Stomach (tissue), 4 donors: ENCODE results near the gene HELZ.
"Not testable (repeated sequence)": the region's sequence is repeated elsewhere in the genome, so short reads cannot be mapped to it uniquely, and the experiment has no call there.

Source experiments
- EP300 ChIP-seq: sonication (generic); formaldehyde crosslinking; IDR thresholded peaks from one replicate; pipeline ENCODE4 v1.6.1; 2017; ENCODE audit warnings: antibody characterized with exemption
- POLR2A ChIP-seq, 4 donors: fragments of 450-650 bp; IDR thresholded peaks; one replicate each; pipeline ENCODE4 v1.6.1; 2016; ENCODE audit warnings: antibody characterized with exemption in 4 of 4, control low read depth in 2 of 4, mild to moderate bottlenecking in 1 of 4, moderate library complexity in 1 of 4
- TF ChIP-seq, protein P1 (sequence below), 7 experiments: fragments of 450-650 bp in 4 of 7; fragments of 200-600 bp in 3 of 7; sonication (generic) in 3 of 7; IDR thresholded peaks; one replicate each; pipeline ENCODE4 v1.5.1; 2016 to 2019; ENCODE audit warnings: antibody characterized with exemption in 7 of 7, control low read depth in 2 of 7, mild to moderate bottlenecking in 1 of 7

DNA sequence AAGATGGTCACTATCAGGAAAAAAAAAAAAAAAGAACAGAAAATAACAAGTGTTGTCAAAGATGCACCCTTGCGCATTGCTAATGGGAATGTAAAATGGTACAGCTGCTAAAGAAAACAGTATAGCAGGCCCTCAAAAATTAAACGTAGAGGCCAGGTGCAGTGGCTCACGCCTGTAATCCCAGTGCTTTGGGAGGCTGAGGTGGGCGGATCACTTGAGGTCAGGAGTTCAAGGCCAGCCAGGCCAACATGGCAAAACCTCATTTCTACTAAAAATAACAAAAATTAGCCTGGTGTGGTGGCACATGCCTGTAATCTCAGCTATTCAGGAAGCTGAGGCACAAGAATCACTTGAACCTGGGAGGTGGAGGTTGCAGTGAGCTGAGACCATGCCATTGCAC, 6.6 kb upstream of the HELZ start:
- TF ChIP-seq, protein P1, sequence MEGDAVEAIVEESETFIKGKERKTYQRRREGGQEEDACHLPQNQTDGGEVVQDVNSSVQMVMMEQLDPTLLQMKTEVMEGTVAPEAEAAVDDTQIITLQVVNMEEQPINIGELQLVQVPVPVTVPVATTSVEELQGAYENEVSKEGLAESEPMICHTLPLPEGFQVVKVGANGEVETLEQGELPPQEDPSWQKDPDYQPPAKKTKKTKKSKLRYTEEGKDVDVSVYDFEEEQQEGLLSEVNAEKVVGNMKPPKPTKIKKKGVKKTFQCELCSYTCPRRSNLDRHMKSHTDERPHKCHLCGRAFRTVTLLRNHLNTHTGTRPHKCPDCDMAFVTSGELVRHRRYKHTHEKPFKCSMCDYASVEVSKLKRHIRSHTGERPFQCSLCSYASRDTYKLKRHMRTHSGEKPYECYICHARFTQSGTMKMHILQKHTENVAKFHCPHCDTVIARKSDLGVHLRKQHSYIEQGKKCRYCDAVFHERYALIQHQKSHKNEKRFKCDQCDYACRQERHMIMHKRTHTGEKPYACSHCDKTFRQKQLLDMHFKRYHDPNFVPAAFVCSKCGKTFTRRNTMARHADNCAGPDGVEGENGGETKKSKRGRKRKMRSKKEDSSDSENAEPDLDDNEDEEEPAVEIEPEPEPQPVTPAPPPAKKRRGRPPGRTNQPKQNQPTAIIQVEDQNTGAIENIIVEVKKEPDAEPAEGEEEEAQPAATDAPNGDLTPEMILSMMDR (IDR thresholded peaks at IDR 0.05): not testable (repeated sequence)
- TF ChIP-seq EP300; POLR2A (IDR thresholded peaks at IDR 0.05): not testable (repeated sequence)
